Duodenal mucosa (tissue), 2 donors: ENCODE results near the gene AGO3.

Source experiments
- H3K27ac ChIP-seq: one replicate; pipeline ENCODE4 v1.7.0; 2013; ENCODE audit warnings: low read depth, low read length
- H3K27me3 ChIP-seq, 2 donors: one replicate each; pipeline ENCODE4 v1.7.0; 2013; ENCODE audit warnings: low read length in 2 of 2, control low read depth in 1 of 2; ENCODE audit not compliant: insufficient read depth in 2 of 2, control insufficient read depth in 1 of 2
- H3K36me3 ChIP-seq, 2 donors: one replicate each; pipeline ENCODE4 v1.7.0; 2013; ENCODE audit warnings: low read length in 2 of 2, control low read depth in 1 of 2; ENCODE audit not compliant: insufficient read depth in 2 of 2, control insufficient read depth in 1 of 2
- H3K4me1 ChIP-seq, 2 donors: one replicate each; pipeline ENCODE4 v1.7.0; 2013; ENCODE audit warnings: low read length in 2 of 2, control low read depth in 1 of 2; ENCODE audit not compliant: insufficient read depth in 2 of 2, control insufficient read depth in 1 of 2
- H3K4me3 ChIP-seq, 2 donors: one replicate each; pipeline ENCODE4 v1.7.0; 2013; ENCODE audit warnings: low read length in 2 of 2, low read depth in 1 of 2
- H3K9ac ChIP-seq, 2 donors: one replicate each; pipeline ENCODE4 v1.7.0; 2013; ENCODE audit warnings: low read length in 2 of 2, low read depth in 1 of 2
- H3K9me3 ChIP-seq, 2 donors: one replicate each; pipeline ENCODE4 v1.7.0; 2013; ENCODE audit warnings: low read length in 2 of 2, control low read depth in 1 of 2; ENCODE audit not compliant: control insufficient read depth in 1 of 2

The AGO3 gene

GRCh38 chr1:35930593-35931445 lies at the start of gene AGO3:
AGO3 (plus strand) TSS chr1:35931105; CDS start chr1:35931427, 322 bp downstream.
- H3K4me1 ChIP-seq: peaks cover 14 to 16% of the 10 kb centered on the region in 2 donors
- no peaks in the 10 kb centered on the region for H3K27me3 ChIP-seq

GRCh38 chr1:35881850-35882273 lies 49.0 kb upstream of the AGO3 start:
- peaks cover 24 to 41% of the 10 kb centered on the region in 2 donors for H3K4me1 ChIP-seq
- H3K27me3 ChIP-seq: no peaks in the 10 kb centered on the region
- no peaks in the 10 kb centered on the region for H3K36me3 ChIP-seq
- H3K27ac ChIP-seq: no peak overlapping the region
- H3K9ac ChIP-seq: no peak overlapping the region
- H3K9me3 ChIP-seq: no peaks in the 10 kb centered on the region
- no peak overlapping the region for H3K4me3 ChIP-seq

More at GRCh38 chr1:35930593-35931445, at the start of gene AGO3:
- no peaks in the 10 kb centered on the region for H3K9me3 ChIP-seq
- H3K9ac ChIP-seq: peak within 1 kb of the TSS; percentile 81 to 84
- H3K4me3 ChIP-seq: peak within 1 kb of the TSS; percentile 80 to 91
- peak within 1 kb of the TSS; percentile 98 for H3K27ac ChIP-seq
- H3K36me3 ChIP-seq: no peaks in the 10 kb centered on the region

- peaks cover 31 to 48% of the 10 kb centered on the region in 2 donors for H3K4me1 ChIP-seq
- H3K9ac ChIP-seq: no peak overlapping the region
- peak overlapping the region in 1 of 2 donors; percentile 50 for H3K4me3 ChIP-seq
- H3K9me3 ChIP-seq: no peaks in the 10 kb centered on the region
- H3K27ac ChIP-seq: no peak overlapping the region
- no peaks in the 10 kb centered on the region for H3K27me3 ChIP-seq
- H3K36me3 ChIP-seq: no peaks in the 10 kb centered on the region
Observed at GRCh38 chr1:35882586-35882944, 48.3 kb upstream of the AGO3 start.

- peak within 1 kb of the TSS; percentile 95 to 99 for H3K4me3 ChIP-seq
- peaks cover 35 to 54% of the 10 kb centered on the region in 2 donors for H3K4me1 ChIP-seq
- H3K9ac ChIP-seq: peak within 1 kb of the TSS; percentile 96 to 99
- no peaks in the 10 kb centered on the region for H3K36me3 ChIP-seq
- peak within 1 kb of the TSS; percentile 74 for H3K27ac ChIP-seq
- H3K27me3 ChIP-seq: no peaks in the 10 kb centered on the region
- no peaks in the 10 kb centered on the region for H3K9me3 ChIP-seq
Observed at GRCh38 chr1:35882945-35883634, 47.8 kb upstream of the AGO3 start, which contains the start of gene AGO1. AGO1 (plus strand) TSS chr1:35883209; CDS start chr1:35883422, 213 bp downstream.

- no peaks in the 10 kb centered on the region for H3K27me3 ChIP-seq
- H3K4me1 ChIP-seq: peaks cover 35 to 58% of the 10 kb centered on the region in 2 donors
- peak overlapping the region; percentile 74 for H3K27ac ChIP-seq
- no peaks in the 10 kb centered on the region for H3K9me3 ChIP-seq
- no peaks in the 10 kb centered on the region for H3K36me3 ChIP-seq
- peak overlapping the region; percentile 95 to 99 for H3K4me3 ChIP-seq
- H3K9ac ChIP-seq: peak overlapping the region; percentile 96 to 99
Observed at GRCh38 chr1:35883635-35884101, 47.2 kb upstream of the AGO3 start.

GRCh38 chr1:35884934-35885333 lies 46.0 kb upstream of the AGO3 start:
- H3K27me3 ChIP-seq: no peaks in the 10 kb centered on the region
- H3K4me3 ChIP-seq: no peak overlapping the region
- no peak overlapping the region for H3K27ac ChIP-seq
- H3K9ac ChIP-seq: no peak overlapping the region
- H3K9me3 ChIP-seq: no peaks in the 10 kb centered on the region
- H3K4me1 ChIP-seq: peaks cover 35 to 56% of the 10 kb centered on the region in 2 donors
- H3K36me3 ChIP-seq: peaks cover 0 to 6% of the 10 kb centered on the region in 2 donors

GRCh38 chr1:35885961-35886558 lies 44.8 kb upstream of the AGO3 start:
- no peaks in the 10 kb centered on the region for H3K9me3 ChIP-seq
- no peak overlapping the region for H3K27ac ChIP-seq
- peak overlapping the region in 1 of 2 donors; percentile 10 for H3K9ac ChIP-seq
- H3K27me3 ChIP-seq: no peaks in the 10 kb centered on the region
- H3K4me3 ChIP-seq: peak overlapping the region in 1 of 2 donors; percentile 5
- H3K4me1 ChIP-seq: peaks cover 35 to 50% of the 10 kb centered on the region in 2 donors
- H3K36me3 ChIP-seq: peaks cover 0 to 15% of the 10 kb centered on the region in 2 donors

- H3K36me3 ChIP-seq: peaks cover 0 to 19% of the 10 kb centered on the region in 2 donors
- no peaks in the 10 kb centered on the region for H3K27me3 ChIP-seq
- H3K9me3 ChIP-seq: no peaks in the 10 kb centered on the region
- H3K27ac ChIP-seq: no peak overlapping the region
- peaks cover 35 to 50% of the 10 kb centered on the region in 2 donors for H3K4me1 ChIP-seq
- H3K9ac ChIP-seq: no peak overlapping the region
- peak overlapping the region in 1 of 2 donors; percentile 21 for H3K4me3 ChIP-seq
Observed at GRCh38 chr1:35886577-35887431, 44.1 kb upstream of the AGO3 start.

- H3K4me1 ChIP-seq: peaks cover 35 to 45% of the 10 kb centered on the region in 2 donors
- H3K27ac ChIP-seq: no peak overlapping the region
- no peaks in the 10 kb centered on the region for H3K27me3 ChIP-seq
- peak overlapping the region in 1 of 2 donors; percentile 21 for H3K4me3 ChIP-seq
- H3K9me3 ChIP-seq: no peaks in the 10 kb centered on the region
- H3K36me3 ChIP-seq: peaks cover 5 to 26% of the 10 kb centered on the region in 2 donors
- H3K9ac ChIP-seq: no peak overlapping the region
Observed at GRCh38 chr1:35887508-35887907, 43.4 kb upstream of the AGO3 start.
